ENCODE data around the gene LRRC8E. TPM values are rescaled to one million over a fixed set of nuclear protein-coding genes. Genes with fewer than 3 reads are reported as not detected.

The LRRC8E gene
- total and polyA plus RNA-seq, 5 donors: 0.36 to 1.2 (median 0.95) TPM

DNA sequence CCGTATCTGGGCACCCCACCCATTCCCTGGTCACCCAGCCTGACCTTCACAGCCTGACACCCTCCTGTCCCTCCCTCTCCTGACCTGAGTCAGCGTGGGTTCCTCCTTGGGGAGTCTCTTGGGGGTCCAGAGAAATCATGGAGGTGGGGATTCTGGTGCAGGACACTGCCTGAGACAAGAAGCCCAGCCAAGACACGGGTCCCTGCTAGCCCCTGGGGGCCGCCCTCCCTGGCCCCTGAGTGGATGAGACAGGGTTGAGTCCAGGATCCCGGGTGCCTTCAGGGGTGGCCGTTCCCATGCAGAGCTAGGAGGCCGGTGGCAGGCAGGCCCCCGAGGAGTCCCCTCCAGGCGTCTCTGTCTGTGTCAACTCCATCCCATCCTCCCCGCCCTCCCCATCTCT is 17.0 kb downstream of the LRRC8E start:
- H3K9me3 ChIP-seq (ENCODE audit: control insufficient read depth, low read length): no peaks in the 10 kb centered on the region
- WGBS: 68% methylated on average over 10 of the region's 10 CpGs
- ATAC-seq (no peak), DNase-seq (peak in 2 of 3 donors; percentile 55 to 67)
- H3K4me3 ChIP-seq (ENCODE audit: low read length): no peak overlapping the region
- H3K4me1 ChIP-seq (ENCODE audit: control insufficient read depth, insufficient read depth, low read length): peaks cover 5% of the 10 kb centered on the region
- H3K27me3 ChIP-seq (ENCODE audit: control insufficient read depth, insufficient read depth): no peaks in the 10 kb centered on the region
- intact Hi-C loops (cut with DNase I): no loop called here
- no peak overlapping the region for H3K27ac ChIP-seq (ENCODE audit: low read length)

DNA sequence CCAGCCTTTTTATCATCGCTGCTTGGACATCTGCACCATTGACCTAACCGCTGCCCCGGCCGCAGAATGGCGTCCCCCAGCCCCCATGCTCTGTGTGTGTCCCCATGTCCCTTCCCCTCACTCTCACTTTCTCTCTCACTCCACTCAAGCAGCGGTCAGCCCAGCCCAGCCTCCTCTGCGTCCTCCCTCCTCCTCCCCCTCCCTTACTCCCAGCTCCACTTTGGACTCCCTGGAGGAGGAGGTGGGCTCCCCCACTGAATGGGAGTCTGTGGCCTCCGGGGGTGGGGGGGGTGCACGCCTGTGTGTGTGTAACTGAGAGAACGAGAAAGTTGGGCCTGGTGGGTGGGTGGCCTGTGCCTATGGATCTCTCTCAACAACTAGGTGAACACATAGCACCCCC is 17.5 kb downstream of the LRRC8E start:
- WGBS: 88% methylated on average over 10 of the region's 10 CpGs
- Histone ChIP-seq H3K27ac (ENCODE audit: low read length) (no peak overlapping the region), H3K4me3 (ENCODE audit: low read length) (no peak overlapping the region), H3K9me3 (ENCODE audit: control insufficient read depth, low read length) (no peaks in the 10 kb centered on the region), H3K27me3 (ENCODE audit: control insufficient read depth, insufficient read depth) (no peaks in the 10 kb centered on the region), H3K4me1 (ENCODE audit: control insufficient read depth, insufficient read depth, low read length) (peaks cover 5% of the 10 kb centered on the region)
- intact Hi-C loops (cut with DNase I): no loop called here
- ATAC-seq (no peak), DNase-seq (peak in 1 of 3 donors; percentile 55)

DNA sequence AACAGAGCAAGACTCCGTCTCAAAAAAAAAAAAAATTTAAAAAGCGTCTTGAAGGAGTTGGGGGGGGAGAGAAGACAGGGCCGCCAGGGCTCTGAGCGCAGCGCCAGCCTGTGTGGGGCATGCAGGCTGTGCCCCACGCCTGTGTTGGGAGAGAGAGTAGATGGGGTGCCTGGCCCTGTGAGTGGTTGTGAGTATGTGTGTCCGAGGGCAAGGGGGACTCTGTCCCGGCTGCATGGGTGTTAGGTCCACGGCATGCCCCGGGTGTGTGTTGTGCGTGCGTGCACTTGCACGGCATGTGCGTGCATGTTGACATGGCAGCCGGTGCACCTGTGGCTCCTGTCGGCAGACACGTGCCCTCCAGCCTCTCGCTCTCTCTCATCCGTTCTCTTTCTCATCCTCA is 18.8 kb downstream of the LRRC8E start:
- Histone ChIP-seq H3K27me3 (ENCODE audit: control insufficient read depth, insufficient read depth) (no peaks in the 10 kb centered on the region), H3K9me3 (ENCODE audit: control insufficient read depth, low read length) (no peaks in the 10 kb centered on the region), H3K4me3 (ENCODE audit: low read length) (no peak overlapping the region), H3K4me1 (ENCODE audit: control insufficient read depth, insufficient read depth, low read length) (peaks cover 5% of the 10 kb centered on the region), H3K27ac (ENCODE audit: low read length) (no peak overlapping the region)
- ATAC-seq (no peak), DNase-seq (no peak)
- intact Hi-C loops (cut with DNase I): no loop called here
- WGBS: 94% methylated on average over 19 of the region's 19 CpGs

DNA sequence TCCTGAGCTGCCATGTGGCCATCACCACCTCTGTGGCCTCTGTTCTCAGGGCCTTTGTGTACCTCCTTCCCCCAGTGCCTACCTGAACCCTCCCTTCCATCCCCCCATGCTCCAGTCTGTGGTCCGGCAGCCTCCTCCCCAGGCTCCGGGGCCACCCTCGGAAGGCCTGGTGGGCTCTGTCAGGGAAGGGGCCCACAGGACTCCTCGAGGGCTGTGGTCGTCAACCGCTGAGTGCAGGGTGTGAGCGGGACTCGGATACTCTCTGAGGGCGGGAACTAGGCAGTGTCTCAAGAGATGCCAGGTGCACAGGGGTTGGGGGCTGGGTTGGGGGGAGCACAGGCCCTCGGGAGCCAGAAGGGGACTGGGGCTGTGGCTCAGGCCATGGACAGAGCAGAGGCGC is 19.2 kb downstream of the LRRC8E start:
- intact Hi-C loops (cut with DNase I): no loop called here
- no peaks in the 10 kb centered on the region for H3K27me3 ChIP-seq (ENCODE audit: control insufficient read depth, insufficient read depth)
- no peak for ATAC-seq
- WGBS: 90% methylated on average over 11 of the region's 11 CpGs
- H3K4me1 ChIP-seq (ENCODE audit: control insufficient read depth, insufficient read depth, low read length): peaks cover 5% of the 10 kb centered on the region
- no peak overlapping the region for H3K4me3 ChIP-seq (ENCODE audit: low read length)
- no peak overlapping the region for H3K27ac ChIP-seq (ENCODE audit: low read length)
- H3K9me3 ChIP-seq (ENCODE audit: control insufficient read depth, low read length): no peaks in the 10 kb centered on the region
- peak in 1 of 3 donors; percentile 41 for DNase-seq

DNA sequence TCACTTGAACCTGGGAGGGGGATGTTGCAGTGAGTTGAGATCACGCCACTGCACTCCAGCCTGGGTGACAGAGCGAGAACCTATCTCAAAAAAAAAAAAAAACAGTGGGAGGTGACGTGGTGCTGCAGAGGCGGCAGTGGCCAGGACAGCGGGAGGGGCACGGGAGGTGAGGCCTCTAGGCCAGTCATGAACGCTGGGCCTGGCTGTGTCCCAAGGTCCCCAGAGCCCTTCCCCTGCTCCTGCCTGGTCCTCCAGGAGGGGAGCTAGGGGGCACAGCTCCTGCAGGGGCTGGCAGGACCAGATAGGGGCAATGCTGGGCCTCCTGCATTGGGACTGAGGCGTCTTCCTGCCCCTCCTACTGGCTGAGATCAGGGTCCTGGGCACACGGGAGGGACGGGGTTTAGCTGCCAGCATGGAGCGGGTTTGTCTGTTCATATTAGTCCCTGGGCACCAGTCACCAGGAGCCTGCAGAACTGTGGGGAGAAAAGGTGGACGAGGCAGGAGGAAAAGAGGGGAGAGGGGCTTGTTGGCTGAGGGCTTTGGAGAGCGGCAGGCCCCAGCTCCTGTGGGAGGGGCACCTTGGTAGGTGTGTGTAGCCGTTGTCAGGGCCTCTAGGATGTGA is 19.9 kb downstream of the LRRC8E start:
- Histone ChIP-seq H3K4me3 (ENCODE audit: low read length) (no peak overlapping the region), H3K9me3 (ENCODE audit: control insufficient read depth, low read length) (no peaks in the 10 kb centered on the region), H3K27me3 (ENCODE audit: control insufficient read depth, insufficient read depth) (no peaks in the 10 kb centered on the region), H3K27ac (ENCODE audit: low read length) (no peak overlapping the region), H3K4me1 (ENCODE audit: control insufficient read depth, insufficient read depth, low read length) (peaks cover 5% of the 10 kb centered on the region)
- DNase-seq (peak in 2 of 3 donors; percentile 54 to 61), ATAC-seq (no peak)
- intact Hi-C loops (cut with DNase I): no loop called here
- 70% methylated on average over 14 of the region's 14 CpGs for WGBS

DNA sequence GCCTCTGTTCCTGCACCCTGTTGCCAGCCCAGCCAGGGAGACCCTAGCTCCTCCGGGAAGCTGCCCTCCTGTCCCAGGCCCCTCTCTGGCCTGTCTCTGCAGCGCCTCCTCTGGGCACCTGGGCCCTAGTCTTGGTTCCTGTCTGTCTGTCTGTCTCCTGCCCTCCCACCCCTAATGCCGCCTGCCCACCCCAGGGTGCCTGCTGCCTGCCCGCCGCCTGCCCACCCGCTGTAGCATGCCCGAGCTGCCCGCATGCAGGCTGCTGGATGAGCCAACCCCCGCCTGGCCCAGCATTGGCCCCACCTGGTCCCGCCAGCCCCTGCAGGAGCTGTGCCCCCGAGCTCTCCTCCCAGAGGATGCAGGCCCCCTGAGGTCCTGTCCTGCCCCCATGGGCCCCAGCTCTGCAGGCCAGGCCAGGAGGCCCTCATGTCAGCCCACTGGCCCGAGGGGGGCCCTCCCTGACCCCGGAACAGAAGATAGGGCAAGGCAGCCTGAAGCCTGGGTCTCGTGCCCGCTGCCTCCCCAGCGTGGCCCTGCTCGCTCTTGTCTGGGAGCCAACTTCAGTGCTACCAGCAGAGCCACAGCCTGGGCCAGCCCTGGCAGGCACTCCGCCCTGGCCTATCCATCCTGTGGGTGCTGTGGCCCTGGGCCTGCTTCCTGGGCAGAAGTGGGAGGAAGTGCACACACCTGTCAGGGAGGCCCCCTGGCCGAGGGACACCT is 20.6 kb downstream of the LRRC8E start:
- Histone ChIP-seq H3K9me3 (ENCODE audit: control insufficient read depth, low read length) (no peaks in the 10 kb centered on the region), H3K27ac (ENCODE audit: low read length) (no peak overlapping the region), H3K4me1 (ENCODE audit: control insufficient read depth, insufficient read depth, low read length) (peaks cover 5% of the 10 kb centered on the region), H3K27me3 (ENCODE audit: control insufficient read depth, insufficient read depth) (no peaks in the 10 kb centered on the region), H3K4me3 (ENCODE audit: low read length) (no peak overlapping the region)
- intact Hi-C loops (cut with DNase I): no loop called here
- DNase-seq: peak in 2 of 3 donors; percentile 48 to 70
- WGBS: 86% methylated on average over 19 of the region's 19 CpGs
- ATAC-seq: no peak

DNA sequence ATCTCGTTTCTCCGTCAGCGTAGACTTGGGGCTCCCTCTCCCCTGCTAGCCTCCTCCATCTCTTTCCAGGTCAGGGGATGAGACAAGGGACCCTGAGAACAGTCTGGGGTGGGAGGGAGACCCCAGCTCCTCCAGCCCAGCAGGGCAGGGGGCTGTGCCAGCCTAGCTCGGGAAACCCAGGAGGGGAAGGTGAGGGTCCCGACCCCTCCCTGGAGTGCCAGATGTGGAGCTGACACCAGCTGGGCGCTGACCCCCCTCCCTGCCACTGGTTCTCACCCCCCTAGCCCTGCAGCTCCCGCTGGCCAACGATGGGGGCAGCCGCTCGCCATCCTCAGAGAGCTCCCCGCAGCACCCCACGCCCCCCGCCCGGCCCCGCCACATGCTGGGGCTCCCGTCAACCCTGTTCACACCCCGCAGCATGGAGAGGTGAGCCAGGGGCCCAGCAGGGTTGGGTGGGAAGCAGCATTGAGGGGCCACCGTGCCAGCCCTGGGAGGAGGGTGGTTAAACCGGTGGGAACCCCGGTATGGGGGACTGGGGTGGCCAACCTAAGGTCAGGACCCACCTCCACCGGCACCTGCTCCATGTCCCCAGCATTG is 21.3 kb downstream of the LRRC8E start:
- intact Hi-C loops (cut with DNase I): no loop called here
- peak in 2 of 3 donors; percentile 32 to 59 for DNase-seq
- Histone ChIP-seq H3K9me3 (ENCODE audit: control insufficient read depth, low read length) (no peaks in the 10 kb centered on the region), H3K4me3 (ENCODE audit: low read length) (no peak overlapping the region), H3K4me1 (ENCODE audit: control insufficient read depth, insufficient read depth, low read length) (peaks cover 3% of the 10 kb centered on the region), H3K27ac (ENCODE audit: low read length) (no peak overlapping the region), H3K27me3 (ENCODE audit: control insufficient read depth, insufficient read depth) (no peaks in the 10 kb centered on the region)
- no peak for ATAC-seq
- WGBS: 90% methylated on average over 21 of the region's 21 CpGs

DNA sequence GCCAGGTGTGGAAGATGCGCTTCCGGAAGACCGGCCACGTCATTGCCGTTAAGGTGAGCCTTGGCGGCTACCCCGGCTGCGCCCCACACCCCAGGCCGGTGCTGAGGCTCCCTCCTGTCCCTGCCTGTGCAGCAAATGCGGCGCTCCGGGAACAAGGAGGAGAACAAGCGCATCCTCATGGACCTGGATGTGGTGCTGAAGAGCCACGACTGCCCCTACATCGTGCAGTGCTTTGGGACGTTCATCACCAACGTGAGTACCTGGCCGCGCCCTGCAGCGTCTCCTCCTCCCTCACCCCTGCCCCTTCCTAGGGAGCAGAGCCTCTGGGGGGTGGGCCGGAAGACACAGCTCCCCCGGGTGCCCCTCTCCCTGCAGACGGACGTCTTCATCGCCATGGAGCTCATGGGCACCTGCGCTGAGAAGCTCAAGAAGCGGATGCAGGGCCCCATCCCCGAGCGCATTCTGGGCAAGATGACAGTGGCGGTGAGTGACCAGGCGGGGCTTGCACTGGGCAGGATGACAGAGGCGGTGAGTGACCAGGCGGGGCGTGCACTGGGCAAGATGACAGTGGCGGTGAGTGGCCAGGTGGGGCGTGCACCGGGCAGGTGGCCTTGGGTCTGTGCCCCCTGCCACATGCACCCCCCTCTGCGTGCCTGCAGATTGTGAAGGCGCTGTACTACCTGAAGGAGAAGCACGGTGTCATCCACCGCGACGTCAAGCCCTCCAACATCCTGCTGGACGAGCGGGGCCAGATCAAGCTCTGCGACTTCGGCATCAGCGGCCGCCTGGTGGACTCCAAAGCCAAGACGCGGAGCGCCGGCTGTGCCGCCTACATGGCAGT is 22.2 kb downstream of the LRRC8E start:
- no peaks in the 10 kb centered on the region for H3K9me3 ChIP-seq (ENCODE audit: control insufficient read depth, low read length)
- no peaks in the 10 kb centered on the region for H3K4me1 ChIP-seq (ENCODE audit: control insufficient read depth, insufficient read depth, low read length)
- WGBS: 93% methylated on average over 54 of the region's 54 CpGs
- H3K27me3 ChIP-seq (ENCODE audit: control insufficient read depth, insufficient read depth): no peaks in the 10 kb centered on the region
- no peak overlapping the region for H3K4me3 ChIP-seq (ENCODE audit: low read length)
- no peak overlapping the region for H3K27ac ChIP-seq (ENCODE audit: low read length)
- peak; percentile 11 to 65 (median 45) for DNase-seq
- ATAC-seq: no peak
- intact Hi-C loops (cut with DNase I): no loop called here

DNA sequence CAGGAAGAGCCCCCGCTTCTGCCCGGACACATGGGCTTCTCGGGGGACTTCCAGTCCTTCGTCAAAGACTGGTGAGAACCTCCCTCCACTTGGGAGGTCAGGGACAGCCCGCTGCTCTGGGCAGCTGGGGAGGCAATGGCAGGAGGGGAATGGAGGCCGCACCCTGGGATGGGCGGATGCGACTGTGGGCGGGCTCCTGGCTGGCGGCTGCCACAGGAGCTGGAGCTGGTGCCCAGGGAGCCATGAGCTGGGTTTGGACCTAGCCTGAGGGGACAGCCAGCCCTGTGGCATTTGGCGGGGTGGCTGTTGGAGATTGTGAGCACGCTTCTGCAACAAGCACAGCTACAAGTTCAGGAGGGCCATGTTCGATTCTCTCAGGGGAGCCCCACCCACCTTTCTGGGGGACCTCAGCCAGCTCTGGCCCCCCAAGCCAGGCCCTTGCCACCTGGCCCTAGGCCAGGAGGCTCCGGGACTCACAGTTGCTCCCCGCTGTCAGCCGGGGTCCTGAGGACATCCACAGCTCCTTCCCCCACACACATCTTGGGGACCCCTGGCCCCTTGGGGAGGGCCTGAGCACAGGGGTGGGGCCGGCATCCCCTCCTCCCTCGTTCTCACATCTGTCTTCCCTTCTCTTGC is 23.3 kb downstream of the LRRC8E start:
- no peaks in the 10 kb centered on the region for H3K27me3 ChIP-seq (ENCODE audit: control insufficient read depth, insufficient read depth)
- H3K9me3 ChIP-seq (ENCODE audit: control insufficient read depth, low read length): no peaks in the 10 kb centered on the region
- intact Hi-C loops (cut with DNase I): no loop called here
- 90% methylated on average over 18 of the region's 18 CpGs for WGBS
- no peak for ATAC-seq
- no peaks in the 10 kb centered on the region for H3K4me1 ChIP-seq (ENCODE audit: control insufficient read depth, insufficient read depth, low read length)
- DNase-seq: peak; percentile 8 to 55 (median 55)
- H3K4me3 ChIP-seq (ENCODE audit: low read length): no peak overlapping the region
- H3K27ac ChIP-seq (ENCODE audit: low read length): no peak overlapping the region

DNA sequence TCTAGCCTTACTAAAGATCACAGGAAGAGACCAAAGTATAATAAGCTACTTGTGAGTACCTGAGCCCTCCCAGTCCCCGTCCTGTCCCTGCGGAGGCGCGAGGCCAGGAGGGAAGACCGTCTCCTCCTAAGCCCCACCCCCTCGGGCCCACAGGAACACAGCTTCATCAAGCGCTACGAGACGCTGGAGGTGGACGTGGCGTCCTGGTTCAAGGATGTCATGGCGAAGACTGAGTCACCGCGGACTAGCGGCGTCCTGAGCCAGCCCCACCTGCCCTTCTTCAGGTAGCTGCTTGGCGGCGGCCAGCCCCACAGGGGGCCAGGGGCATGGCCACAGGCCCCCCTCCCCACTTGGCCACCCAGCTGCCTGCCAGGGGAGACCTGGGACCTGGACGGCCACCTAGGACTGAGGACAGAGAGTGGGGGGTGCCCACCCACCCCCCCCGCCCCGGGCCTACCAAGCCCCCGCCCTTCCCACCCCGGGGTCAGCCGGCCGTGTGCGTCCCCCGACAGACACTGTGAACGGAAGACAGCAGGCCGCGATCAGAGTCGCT is 23.9 kb downstream of the LRRC8E start:
- 90% methylated on average over 31 of the region's 31 CpGs for WGBS
- H3K4me3 ChIP-seq (ENCODE audit: low read length): no peak overlapping the region
- H3K27ac ChIP-seq (ENCODE audit: low read length): no peak overlapping the region
- H3K4me1 ChIP-seq (ENCODE audit: control insufficient read depth, insufficient read depth, low read length): no peaks in the 10 kb centered on the region
- intact Hi-C loops (cut with DNase I): no loop called here
- no peak for ATAC-seq
- DNase-seq: peak; percentile 13 to 54 (median 48)
- no peaks in the 10 kb centered on the region for H3K9me3 ChIP-seq (ENCODE audit: control insufficient read depth, low read length)
- no peaks in the 10 kb centered on the region for H3K27me3 ChIP-seq (ENCODE audit: control insufficient read depth, insufficient read depth)
